ENCODE measurements around the gene GUCY1B1. TPM values are rescaled to one million over a fixed set of nuclear protein-coding genes. Genes with fewer than 3 reads are reported as not detected.

The GUCY1B1 gene
- total RNA-seq, 2 experiments from 2014 or later: not detected

DNA sequence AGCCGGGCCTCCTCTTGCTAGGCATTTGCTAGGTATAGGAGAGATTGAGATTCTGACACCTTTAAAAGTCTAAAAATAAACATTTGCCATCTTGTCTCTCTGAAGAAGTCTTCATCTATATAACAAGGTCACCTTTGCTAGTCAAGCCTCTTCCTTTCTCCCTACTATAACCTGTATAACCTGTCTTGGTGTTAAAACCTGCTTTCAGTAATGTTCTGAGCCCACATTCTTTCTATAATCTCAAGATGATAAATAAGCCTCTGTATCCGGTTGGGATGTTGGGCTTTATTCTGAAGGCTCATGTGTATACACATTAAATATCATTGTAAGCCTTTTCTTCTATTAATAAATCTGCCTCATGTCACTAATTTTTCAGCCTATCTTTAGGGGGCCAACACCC, 97.1 kb downstream of the GUCY1B1 start:
- Histone ChIP-seq H3K4me2 (ENCODE audit: low read length) (no peak overlapping the region), H3K4me3 (ENCODE audit: low read depth, low read length, poor library complexity, severe bottlenecking) (no peak overlapping the region), H3K9me2 (ENCODE audit: insufficient read depth, low read length) (no peaks in the 10 kb centered on the region), H3K36me3 (ENCODE audit: insufficient read depth, low read length) (no peaks in the 10 kb centered on the region), H4K20me1 (ENCODE audit: insufficient read depth, low read length) (no peaks in the 10 kb centered on the region), H3K79me2 (ENCODE audit: insufficient read depth, low read depth, low read length) (no peaks in the 10 kb centered on the region), H3K4me1 (ENCODE audit: insufficient read depth, low read length, poor library complexity, severe bottlenecking) (no peaks in the 10 kb centered on the region), H2AFZ (ENCODE audit: low read length) (no peak overlapping the region), H3K9me3 (ENCODE audit: low read length) (no peaks in the 10 kb centered on the region), H3K27ac (ENCODE audit: low read depth, low read length, poor library complexity, severe bottlenecking) (no peak overlapping the region)
- intact Hi-C loops (cut with micrococcal nuclease; ENCODE audit: unreplicated experiment): no loop called here
- DNase-seq (ENCODE audit: low spot score): no peak
- ChIA-PET CTCF (ENCODE audit: unreplicated experiment) (no interaction called here), POLR2A (no interaction called here)
- no TSS peak for BruUV-seq (replicated peaks)
- TF ChIP-seq CTCF (conservative IDR thresholded peaks at IDR 0.05; ENCODE audit: low read length): no peak

Other genes starting within 250 kb of the GUCY1B1 start
- not detected in 2 replicates for gene GUCY1A1, start 92.2 kb upstream of the GUCY1B1 start, total RNA-seq (2014; rRNA removed; shearing (Covaris generic))
- not detected in 2 replicates for gene GUCY1A1, start 92.2 kb upstream of the GUCY1B1 start, total RNA-seq (2022)
- gene ASIC5, start 107.3 kb downstream of the GUCY1B1 start, total RNA-seq (2014; rRNA removed; shearing (Covaris generic)): not detected in 2 replicates
- gene ASIC5, start 107.3 kb downstream of the GUCY1B1 start, total RNA-seq (2022): not detected in 2 replicates
- not detected in 2 replicates for gene TDO2, start 144.7 kb downstream of the GUCY1B1 start, total RNA-seq (2014; rRNA removed; shearing (Covaris generic))
- not detected in 2 replicates for gene TDO2, start 144.7 kb downstream of the GUCY1B1 start, total RNA-seq (2022)
- 0.05 and 0.92 TPM in 2 replicates for gene CTSO, start 194.8 kb downstream of the GUCY1B1 start, total RNA-seq (2014; rRNA removed; shearing (Covaris generic))
- gene CTSO, start 194.8 kb downstream of the GUCY1B1 start, total RNA-seq (2022): 1.8 and 2.0 TPM in 2 replicates

All from OCI-LY7 (cell line).